Fibroblast of lung (primary cell): ENCODE data around the gene ASIC4. TPM values are rescaled to one million over a fixed set of nuclear protein-coding genes. Genes with fewer than 3 reads are reported as not detected.

Experiments
- DNase-seq, 2 donors: peaks; one replicate each; pipeline versions ENCODE4 v3.0.0 to v3.0.0-alpha.2; 2010; ENCODE audit warnings: low read depth in 2 of 2
- H2AFZ ChIP-seq: 2 replicates; pipeline ENCODE4 v1.5.1; 2012; ENCODE audit warnings: low read length, control low read depth, inconsistent platforms
- H3K27ac ChIP-seq: 2 replicates; pipeline ENCODE4 v1.5.1; 2011; ENCODE audit warnings: low read length, control low read depth; ENCODE audit not compliant: insufficient read depth
- H3K27me3 ChIP-seq: 2 replicates; pipeline ENCODE4 v1.5.1; 2011; ENCODE audit warnings: mild to moderate bottlenecking, low read length; ENCODE audit not compliant: control insufficient read depth, insufficient read depth
- H3K36me3 ChIP-seq: 2 replicates; pipeline ENCODE4 v1.5.1; 2011; ENCODE audit warnings: low read length; ENCODE audit not compliant: control insufficient read depth, insufficient read depth
- H3K4me1 ChIP-seq: 2 replicates; pipeline ENCODE4 v1.5.1; 2011; ENCODE audit warnings: low read length; ENCODE audit not compliant: control insufficient read depth, insufficient read depth; ENCODE audit errors: extremely low read depth
- H3K4me2 ChIP-seq: 2 replicates; pipeline ENCODE4 v1.5.1; 2011; ENCODE audit warnings: low read length, control low read depth; ENCODE audit not compliant: insufficient read depth; ENCODE audit errors: extremely low read depth
- H3K4me3 ChIP-seq, 4 experiments: fragments of 200-600 bp in 1 of 4; sonication (generic) in 1 of 4; replicated peaks in 1 of 4; 2 replicates each; pipeline ENCODE4 v1.5.1; 2011 to 2016; ENCODE audit warnings: low read length in 4 of 4, low read depth in 3 of 4, mild to moderate bottlenecking in 3 of 4, control low read depth in 2 of 4, inconsistent platforms in 1 of 4, mixed read lengths in 1 of 4; ENCODE audit not compliant: insufficient read depth in 1 of 4; ENCODE audit errors: control extremely low read depth in 1 of 4
- H3K79me2 ChIP-seq: 2 replicates; pipeline ENCODE4 v1.5.1; 2012; ENCODE audit warnings: mild to moderate bottlenecking, low read length, inconsistent platforms; ENCODE audit not compliant: control insufficient read depth, insufficient read depth
- H3K9ac ChIP-seq: 2 replicates; pipeline ENCODE4 v1.5.1; 2011; ENCODE audit warnings: mild to moderate bottlenecking, low read length, control low read depth; ENCODE audit not compliant: insufficient read depth
- H3K9me3 ChIP-seq: 2 replicates; pipeline ENCODE4 v1.5.1; 2012; ENCODE audit warnings: low read depth, low read length; ENCODE audit not compliant: control insufficient read depth, insufficient read depth
- H4K20me1 ChIP-seq: 2 replicates; pipeline ENCODE4 v1.5.1; 2011; ENCODE audit warnings: low read length; ENCODE audit not compliant: control insufficient read depth, insufficient read depth; ENCODE audit errors: extremely low read depth
- EZH2 ChIP-seq: IDR thresholded peaks from 2 replicates; pipeline ENCODE4 v1.5.1; 2012; ENCODE audit warnings: low read length, control low read depth, mild to moderate bottlenecking; ENCODE audit errors: missing control alignments
- polyA plus RNA-seq, 2 donors: library from polyadenylated mRNA; depleted of rRNA in 1 of 2; stranded (reverse) in 1 of 2; unstranded in 1 of 2; fragments of >200 nt; gene quantifications; 2 replicates each; pipeline ENCODE4 v1.2.1, GENCODE V29; 2011 to 2012; ENCODE audit warnings: missing spikeins in 1 of 2
- total RNA-seq: library from RNA; depleted of rRNA; stranded (reverse); fragments of >200 nt; gene quantifications from 2 replicates; pipeline ENCODE4 v1.2.1, GENCODE V29; 2014
- TF ChIP-seq, protein P1 (sequence below), 2 donors: IDR thresholded peaks in 1 of 2; conservative IDR thresholded peaks in 1 of 2; 1 replicate in 1 of 2; 2 replicates in 1 of 2; pipeline ENCODE4 v1.5.1; 2011 to 2012; ENCODE audit warnings: low read length in 2 of 2, control low read depth in 1 of 2, inconsistent platforms in 1 of 2, low read depth in 1 of 2, mild to moderate bottlenecking in 1 of 2

ASIC4 gene
- total and polyA plus RNA-seq, 2 donors (not counting 1 experiment from before 2014, with no cell fraction given) = 0.33 TPM; not detected in 1

DNA sequence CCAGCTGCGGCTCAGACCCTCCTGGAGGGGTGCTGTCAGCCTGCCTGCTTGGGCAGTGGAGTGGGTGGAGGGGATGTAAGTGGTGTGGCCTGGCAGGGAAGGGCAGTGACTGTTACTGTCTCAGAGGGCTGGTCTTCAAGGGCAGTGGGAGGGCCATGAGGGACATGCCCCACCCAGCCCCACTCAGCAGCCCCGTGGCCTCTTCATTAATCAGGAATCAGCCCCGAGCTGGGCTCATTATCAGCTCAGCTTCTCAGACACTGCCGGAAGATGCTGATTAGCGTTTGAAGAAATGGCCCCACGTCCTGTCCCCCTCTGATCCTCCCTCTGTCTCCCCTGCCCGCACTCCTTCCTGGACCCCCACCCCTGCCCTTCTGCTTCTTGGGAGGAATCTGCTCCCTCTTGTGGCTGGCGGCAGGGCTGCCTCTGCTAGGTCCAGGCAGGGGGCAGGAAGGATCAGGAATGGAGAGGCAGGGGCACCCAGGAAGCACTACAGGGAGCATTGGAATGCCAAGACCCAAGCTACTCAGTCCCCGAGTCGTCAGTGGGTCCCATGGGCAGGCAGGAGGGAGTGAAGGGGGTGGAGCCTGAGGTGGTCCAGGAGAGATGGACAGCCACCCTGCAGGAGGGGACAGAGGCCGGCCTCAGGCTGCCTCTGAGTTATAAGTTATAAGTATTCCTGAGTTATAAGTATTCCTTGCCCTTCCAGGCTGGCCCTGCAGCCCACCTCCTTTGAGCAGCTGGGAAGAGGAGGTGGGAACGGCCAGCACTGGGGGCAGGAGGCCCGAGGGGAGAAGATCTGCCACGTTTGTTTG is 7.0 kb downstream of the ASIC4 start:
- Histone ChIP-seq H3K36me3 (no peaks in the 10 kb centered on the region), H3K4me2 (peak overlapping the region; percentile 27), H3K9ac (no peak overlapping the region), H2AFZ (peak overlapping the region; percentile 39), H3K4me3 (no peak overlapping the region), H3K9me3 (no peaks in the 10 kb centered on the region), H3K27me3 (peaks cover 12% of the 10 kb centered on the region), H3K4me1 (peaks cover 14% of the 10 kb centered on the region), H4K20me1 (no peaks in the 10 kb centered on the region), H3K27ac (no peak overlapping the region), H3K79me2 (no peaks in the 10 kb centered on the region)
- TF ChIP-seq, protein P1, sequence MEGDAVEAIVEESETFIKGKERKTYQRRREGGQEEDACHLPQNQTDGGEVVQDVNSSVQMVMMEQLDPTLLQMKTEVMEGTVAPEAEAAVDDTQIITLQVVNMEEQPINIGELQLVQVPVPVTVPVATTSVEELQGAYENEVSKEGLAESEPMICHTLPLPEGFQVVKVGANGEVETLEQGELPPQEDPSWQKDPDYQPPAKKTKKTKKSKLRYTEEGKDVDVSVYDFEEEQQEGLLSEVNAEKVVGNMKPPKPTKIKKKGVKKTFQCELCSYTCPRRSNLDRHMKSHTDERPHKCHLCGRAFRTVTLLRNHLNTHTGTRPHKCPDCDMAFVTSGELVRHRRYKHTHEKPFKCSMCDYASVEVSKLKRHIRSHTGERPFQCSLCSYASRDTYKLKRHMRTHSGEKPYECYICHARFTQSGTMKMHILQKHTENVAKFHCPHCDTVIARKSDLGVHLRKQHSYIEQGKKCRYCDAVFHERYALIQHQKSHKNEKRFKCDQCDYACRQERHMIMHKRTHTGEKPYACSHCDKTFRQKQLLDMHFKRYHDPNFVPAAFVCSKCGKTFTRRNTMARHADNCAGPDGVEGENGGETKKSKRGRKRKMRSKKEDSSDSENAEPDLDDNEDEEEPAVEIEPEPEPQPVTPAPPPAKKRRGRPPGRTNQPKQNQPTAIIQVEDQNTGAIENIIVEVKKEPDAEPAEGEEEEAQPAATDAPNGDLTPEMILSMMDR (conservative IDR thresholded peaks at IDR 0.05 in 1 of 2, IDR thresholded peaks at IDR 0.05 in 1 of 2; ENCODE audit: low read depth in 1 of 2, low read length in 2 of 2) = peak; percentile 64 to 81
- TF ChIP-seq EZH2 = no peak
- DNase-seq = peak; percentile 41 to 56

DNA sequence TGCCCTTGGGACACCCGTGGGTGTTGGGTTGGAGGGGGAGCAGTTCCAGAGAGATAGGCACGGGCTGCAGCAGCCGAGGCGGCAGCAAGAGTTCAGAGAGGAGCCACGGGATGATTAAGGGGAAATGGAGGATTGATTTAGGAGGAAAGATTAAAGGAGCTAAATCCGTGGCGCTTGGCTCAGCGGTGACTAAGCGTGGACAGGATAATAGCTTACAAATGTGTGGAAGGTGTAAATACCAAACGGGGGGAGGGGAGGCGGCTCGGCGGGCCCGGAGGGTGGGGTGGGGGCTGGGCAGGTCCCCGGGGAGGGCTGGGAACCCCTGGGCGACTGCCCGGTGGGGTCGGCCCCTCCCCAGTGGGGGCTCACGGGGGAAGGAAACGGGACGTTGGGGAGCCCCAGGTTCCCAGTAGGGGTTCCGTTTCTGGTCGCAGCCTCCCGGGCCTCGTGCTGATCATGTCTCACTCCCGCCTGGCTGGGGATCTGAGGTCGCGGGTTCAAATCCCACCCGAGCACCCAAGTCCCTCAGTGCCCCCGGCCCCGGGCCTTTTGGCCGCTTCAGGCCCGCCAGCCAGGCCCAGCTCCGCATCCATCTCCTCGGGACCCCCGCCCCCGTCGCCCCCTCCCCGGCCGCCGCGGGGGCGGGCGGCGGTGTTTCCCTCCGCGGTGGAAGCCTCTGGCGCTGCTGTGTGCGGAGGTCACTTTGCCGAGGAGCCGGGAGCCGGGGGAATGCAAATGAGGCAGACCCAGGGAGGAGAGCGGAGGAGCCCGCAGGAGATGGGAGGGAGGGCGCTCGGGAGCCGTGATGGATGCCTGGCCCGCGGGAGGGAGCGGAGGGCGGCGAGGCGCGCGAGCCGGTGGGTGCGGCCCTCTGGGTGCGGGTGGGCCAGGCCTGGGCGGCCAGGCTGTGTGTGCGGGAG is 8.1 kb downstream of the ASIC4 start:
- Histone ChIP-seq H3K27me3 (peaks cover 20% of the 10 kb centered on the region), H3K36me3 (no peaks in the 10 kb centered on the region), H2AFZ (no peak overlapping the region), H3K79me2 (no peaks in the 10 kb centered on the region), H3K27ac (no peak overlapping the region), H3K9me3 (no peaks in the 10 kb centered on the region), H3K9ac (no peak overlapping the region), H3K4me2 (peak overlapping the region; percentile 77), H4K20me1 (no peaks in the 10 kb centered on the region), H3K4me3 (peak overlapping the region in 2 of 4 experiments; percentile 3 to 40), H3K4me1 (peaks cover 14% of the 10 kb centered on the region)
- TF ChIP-seq EZH2 = peak; percentile 38
- TF ChIP-seq, protein P1 (conservative IDR thresholded peaks at IDR 0.05 in 1 of 2, IDR thresholded peaks at IDR 0.05 in 1 of 2; ENCODE audit: low read depth in 1 of 2, low read length in 2 of 2) = no peak
- peak; percentile 40 to 87 for DNase-seq

DNA sequence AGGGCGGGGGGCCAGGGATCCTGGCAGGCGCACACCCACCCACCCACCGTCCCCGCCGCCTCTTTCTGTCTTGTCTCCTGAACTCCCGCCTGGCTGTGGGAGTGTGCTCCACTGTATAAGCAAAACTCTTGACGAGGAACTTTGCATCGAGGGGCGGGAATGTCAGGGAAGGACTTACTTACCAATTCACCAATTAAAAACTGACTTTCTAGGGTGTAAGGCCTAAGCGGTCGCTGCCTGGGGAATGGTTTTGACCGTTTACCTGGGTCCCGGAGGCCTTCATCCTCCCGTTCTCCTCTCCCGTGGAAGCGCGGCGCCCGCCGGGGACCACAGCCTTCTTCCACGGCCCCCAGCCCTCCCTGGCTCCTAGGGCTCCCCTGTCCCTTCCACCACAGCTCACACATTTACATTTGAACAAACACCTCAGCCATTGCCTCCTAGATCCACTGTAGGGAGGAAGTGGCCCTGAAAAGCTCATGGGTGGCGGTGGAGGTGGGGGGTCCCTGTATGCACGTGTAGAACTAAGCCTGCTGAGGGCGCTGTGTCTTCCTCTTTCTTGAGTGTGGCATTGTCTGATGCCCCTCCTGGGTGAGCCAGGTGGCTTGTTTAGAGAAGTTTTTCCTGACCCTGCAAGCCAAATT is 8.9 kb downstream of the ASIC4 start:
- H3K9me3 ChIP-seq = no peaks in the 10 kb centered on the region
- peaks cover 14% of the 10 kb centered on the region for H3K4me1 ChIP-seq
- no peaks in the 10 kb centered on the region for H3K79me2 ChIP-seq
- no peak overlapping the region for H3K27ac ChIP-seq
- H3K4me3 ChIP-seq = peak overlapping the region in 1 of 4 experiments; percentile 40
- TF ChIP-seq, protein P1 (conservative IDR thresholded peaks at IDR 0.05 in 1 of 2, IDR thresholded peaks at IDR 0.05 in 1 of 2; ENCODE audit: low read depth in 1 of 2, low read length in 2 of 2) = no peak
- TF ChIP-seq EZH2 = no peak
- no peak overlapping the region for H2AFZ ChIP-seq
- H3K36me3 ChIP-seq = no peaks in the 10 kb centered on the region
- peaks cover 24% of the 10 kb centered on the region for H3K27me3 ChIP-seq
- H4K20me1 ChIP-seq = no peaks in the 10 kb centered on the region
- no peak overlapping the region for H3K9ac ChIP-seq
- no peak overlapping the region for H3K4me2 ChIP-seq
- DNase-seq = peak; percentile 18 to 27
